ENCODE results near the gene GPR150. TPM values are rescaled to one million over a fixed set of nuclear protein-coding genes. Genes with fewer than 3 reads are reported as not detected.

GPR150 gene
- total and polyA plus RNA-seq, 2 of the 13 experiments (the other 11 are each of a cell fraction or from before 2014, with no cell fraction given) = 0.03 TPM; not detected in 1

DNA sequence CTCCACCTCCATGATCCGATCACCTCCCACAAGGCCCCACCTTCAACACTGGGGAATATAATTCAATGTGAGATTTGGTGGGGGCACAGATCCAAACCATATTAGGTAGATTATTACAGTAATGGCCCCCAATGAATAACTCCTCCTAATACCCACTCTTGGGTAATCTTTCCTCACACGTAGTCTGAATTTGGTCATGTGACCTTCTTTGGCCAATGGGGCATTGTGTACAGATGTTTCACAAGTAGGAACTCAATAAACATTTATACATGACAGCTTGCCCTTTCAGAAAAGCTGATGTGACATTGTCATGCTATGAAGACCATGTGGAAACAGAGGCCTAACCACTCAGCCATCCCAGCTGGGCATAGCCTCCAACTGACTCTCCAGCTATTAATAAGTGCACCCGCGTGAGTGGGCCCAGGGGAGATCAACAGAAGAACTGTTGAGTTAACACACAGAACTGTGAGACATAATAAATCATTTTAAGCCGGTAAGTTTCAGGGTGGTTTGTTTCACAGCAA is 10.6 kb downstream of the GPR150 start:
- no peak overlapping the region for H3K4me3 ChIP-seq (replicated peaks in 1 of 3; ENCODE audit: insufficient read depth in 1 of 3, low read depth in 2 of 3, low read length in 3 of 3)
- ChIA-PET CTCF (ENCODE audit: low intra/inter-chr PET ratio, low total read pairs) (no interaction called here), POLR2A (no interaction called here)
- peaks cover 0 to 5% of the 10 kb centered on the region in 2 experiments; a peak in 1 of 5 replicates for H3K27me3 ChIP-seq (ENCODE audit: control insufficient read depth in 1 of 2, insufficient read depth in 2 of 2, low read length in 2 of 2)
- no peaks in the 10 kb centered on the region for H3K4me1 ChIP-seq (ENCODE audit: insufficient read depth, low read length)
- H3K9me3 ChIP-seq (ENCODE audit: low read length) = no peaks in the 10 kb centered on the region
- intact Hi-C loops (cut with micrococcal nuclease; ENCODE audit: unreplicated experiment) (no loop called here), in situ Hi-C loops (cut with HindIII; ENCODE audit: extremely low pct_ligation_motif_present, low pct_unique_long_range_greater_than_20kb) (loop anchor here (25.0 kb wide), 1 partner anchor 707 kb away; no protein-coding TSS in a partner anchor)
- no peak overlapping the region for H3K27ac ChIP-seq (ENCODE audit: extremely low read length, insufficient read depth, low read length)
- 0 out of 2 replicates have a peak, but pooled peaks have one; percentile 10 for TF ChIP-seq ZNF7 (CRISPR knock-in tag; IDR thresholded peaks at IDR 0.05)
- TF ChIP-seq, protein P1, sequence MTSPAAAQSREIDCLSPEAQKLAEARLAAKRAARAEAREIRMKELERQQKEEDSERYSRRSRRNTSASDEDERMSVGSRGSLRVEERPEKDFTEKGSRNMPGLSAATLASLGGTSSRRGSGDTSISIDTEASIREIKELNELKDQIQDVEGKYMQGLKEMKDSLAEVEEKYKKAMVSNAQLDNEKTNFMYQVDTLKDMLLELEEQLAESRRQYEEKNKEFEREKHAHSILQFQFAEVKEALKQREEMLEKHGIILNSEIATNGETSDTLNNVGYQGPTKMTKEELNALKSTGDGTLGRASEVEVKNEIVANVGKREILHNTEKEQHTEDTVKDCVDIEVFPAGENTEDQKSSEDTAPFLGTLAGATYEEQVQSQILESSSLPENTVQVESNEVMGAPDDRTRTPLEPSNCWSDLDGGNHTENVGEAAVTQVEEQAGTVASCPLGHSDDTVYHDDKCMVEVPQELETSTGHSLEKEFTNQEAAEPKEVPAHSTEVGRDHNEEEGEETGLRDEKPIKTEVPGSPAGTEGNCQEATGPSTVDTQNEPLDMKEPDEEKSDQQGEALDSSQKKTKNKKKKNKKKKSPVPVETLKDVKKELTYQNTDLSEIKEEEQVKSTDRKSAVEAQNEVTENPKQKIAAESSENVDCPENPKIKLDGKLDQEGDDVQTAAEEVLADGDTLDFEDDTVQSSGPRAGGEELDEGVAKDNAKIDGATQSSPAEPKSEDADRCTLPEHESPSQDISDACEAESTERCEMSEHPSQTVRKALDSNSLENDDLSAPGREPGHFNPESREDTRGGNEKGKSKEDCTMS (CRISPR knock-in tag; conservative IDR thresholded peaks at IDR 0.05) = no peak
- DNase-seq (ENCODE audit: low spot score) (no peak), ATAC-seq (no peak), FAIRE-seq (no peak)
- no peaks in the 10 kb centered on the region for H3K36me3 ChIP-seq (replicated peaks in 1 of 2; ENCODE audit: control insufficient read depth in 1 of 2, insufficient read depth in 2 of 2, low read length in 2 of 2)
- no peak overlapping the region for H3K9ac ChIP-seq (ENCODE audit: insufficient read depth, low read depth, low read length)
- no peaks in the 10 kb centered on the region for H4K20me1 ChIP-seq (ENCODE audit: insufficient read depth, low read length)
- 54% methylated on average over 5 of the region's 5 CpGs for WGBS (ENCODE audit: low lambda C conversion rate)
- no peaks in the 10 kb centered on the region for H3K79me2 ChIP-seq (ENCODE audit: insufficient read depth, low read length)
- no peak overlapping the region for H2AFZ ChIP-seq (ENCODE audit: low read length)
- no peak overlapping the region for H3K4me2 ChIP-seq (ENCODE audit: low read depth, low read length)
- no TSS peak for BruUV-seq (replicated peaks)

DNA sequence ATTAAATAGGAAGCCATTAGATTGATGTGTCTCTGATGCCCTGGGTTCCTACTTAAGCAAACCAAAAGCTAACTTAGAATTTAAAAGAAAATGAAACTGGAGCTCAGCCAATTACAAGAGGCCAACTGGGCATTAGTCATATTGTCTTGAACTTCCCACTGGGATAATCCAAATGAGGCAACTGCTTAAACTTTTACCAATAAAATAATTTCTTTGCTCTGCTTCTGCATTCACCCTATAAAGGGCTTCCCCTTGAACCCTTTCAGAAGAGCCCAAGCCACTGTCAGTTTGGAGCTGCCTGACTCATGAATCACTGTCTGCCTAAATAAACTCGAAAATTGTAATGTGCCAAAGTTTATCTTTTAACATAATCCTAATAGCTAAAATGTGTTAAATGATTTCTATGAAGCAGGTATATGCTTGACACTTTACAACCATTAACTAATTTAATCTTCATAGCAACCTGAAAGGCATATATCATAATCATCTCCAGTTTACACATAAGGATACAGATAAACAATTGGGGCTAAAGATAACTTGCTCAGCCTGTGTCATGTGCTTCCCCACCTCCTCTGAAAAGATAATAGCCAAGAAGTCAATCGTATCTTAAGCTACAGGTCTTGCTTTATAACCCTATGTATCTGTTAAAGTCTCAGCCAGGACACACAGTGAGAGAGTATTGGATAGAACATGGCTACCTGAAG is 11.5 kb downstream of the GPR150 start:
- no peaks in the 10 kb centered on the region for H3K4me1 ChIP-seq (ENCODE audit: insufficient read depth, low read length)
- ChIA-PET CTCF (ENCODE audit: low intra/inter-chr PET ratio, low total read pairs) (no interaction called here), POLR2A (interaction anchor here (1.4 kb wide), 1 partner anchor 15 kb away, joined by 3 read pairs; the partner anchor contains the start of gene RFESD)
- H3K36me3 ChIP-seq (replicated peaks in 1 of 2; ENCODE audit: control insufficient read depth in 1 of 2, insufficient read depth in 2 of 2, low read length in 2 of 2) = no peaks in the 10 kb centered on the region
- no peak overlapping the region for H3K4me2 ChIP-seq (ENCODE audit: low read depth, low read length)
- no TSS peak for BruUV-seq (replicated peaks)
- no peak overlapping the region for H3K4me3 ChIP-seq (replicated peaks in 1 of 3; ENCODE audit: insufficient read depth in 1 of 3, low read depth in 2 of 3, low read length in 3 of 3)
- H3K27ac ChIP-seq (ENCODE audit: extremely low read length, insufficient read depth, low read length) = no peak overlapping the region
- ATAC-seq (no peak), FAIRE-seq (no peak), DNase-seq (ENCODE audit: low spot score) (no peak)
- WGBS (ENCODE audit: low lambda C conversion rate) = 0% methylated on average over 2 of the region's 2 CpGs
- H4K20me1 ChIP-seq (ENCODE audit: insufficient read depth, low read length) = no peaks in the 10 kb centered on the region
- in situ Hi-C loops (cut with HindIII; ENCODE audit: extremely low pct_ligation_motif_present, low pct_unique_long_range_greater_than_20kb) (loop anchor here (25.0 kb wide), 1 partner anchor 706 kb away; no protein-coding TSS in a partner anchor), intact Hi-C loops (cut with micrococcal nuclease; ENCODE audit: unreplicated experiment) (no loop called here)
- H3K9me3 ChIP-seq (ENCODE audit: low read length) = no peaks in the 10 kb centered on the region
- H2AFZ ChIP-seq (ENCODE audit: low read length) = no peak overlapping the region
- no peak overlapping the region for H3K9ac ChIP-seq (ENCODE audit: insufficient read depth, low read depth, low read length)
- H3K27me3 ChIP-seq (ENCODE audit: control insufficient read depth in 1 of 2, insufficient read depth in 2 of 2, low read length in 2 of 2) = peaks cover 0 to 9% of the 10 kb centered on the region in 2 experiments; a peak in 1 of 5 replicates
- no peaks in the 10 kb centered on the region for H3K79me2 ChIP-seq (ENCODE audit: insufficient read depth, low read length)
- no peak for TF ChIP-seq HIVEP1 (CRISPR knock-in tag; IDR thresholded peaks at IDR 0.05)
- TF ChIP-seq CREB1 (IDR thresholded peaks at IDR 0.05) = no peak
- no peak for TF ChIP-seq CREB1 (CRISPR knock-in tag; IDR thresholded peaks at IDR 0.05)
- TF ChIP-seq HMGA1 (CRISPR knock-in tag; conservative IDR thresholded peaks at IDR 0.05) = no peak
- TF ChIP-seq, protein P2, sequence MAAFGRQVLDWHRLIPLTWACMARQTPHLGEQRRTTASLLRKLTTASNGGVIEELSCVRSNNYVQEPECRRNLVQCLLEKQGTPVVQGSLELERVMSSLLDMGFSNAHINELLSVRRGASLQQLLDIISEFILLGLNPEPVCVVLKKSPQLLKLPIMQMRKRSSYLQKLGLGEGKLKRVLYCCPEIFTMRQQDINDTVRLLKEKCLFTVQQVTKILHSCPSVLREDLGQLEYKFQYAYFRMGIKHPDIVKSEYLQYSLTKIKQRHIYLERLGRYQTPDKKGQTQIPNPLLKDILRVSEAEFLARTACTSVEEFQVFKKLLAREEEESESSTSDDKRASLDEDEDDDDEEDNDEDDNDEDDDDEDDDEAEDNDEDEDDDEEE (CRISPR knock-in tag; IDR thresholded peaks at IDR 0.05) = no peak
